SK-MEL-5 (cell line): Measurements from ENCODE around the gene GINS1. TPM values are rescaled to one million over a fixed set of nuclear protein-coding genes. Genes with fewer than 3 reads are reported as not detected.
A peak's percentile ranks its signal among the peaks of the same experiment; 100 is the strongest.
"Not testable (repeated sequence)": the region's sequence is repeated elsewhere in the genome, so short reads cannot be mapped to it uniquely, and the experiment has no call there.

Experiments used
- DNase-seq: peaks from one replicate; pipeline ENCODE4 v3.0.0-alpha.2; 2016; ENCODE audit warnings: low read depth, low spot score
- in situ Hi-C: cut with HindIII; loops from 2 replicates; pipeline ENCODE4 v1.10.0; 2016; ENCODE audit warnings: low sequenced_read_pairs, high pct_unique_total_duplicates, low pct_unique_long_range_greater_than_20kb
- total RNA-seq: library from RNA; depleted of rRNA; stranded (reverse); fragments of >200 nt; shearing (Covaris generic); gene quantifications from 2 replicates; pipeline ENCODE4 v1.2.3, GENCODE V29; 2014

Gene GINS1
- total RNA-seq, 1 experiment from 2014 or later = 14.8 TPM

GRCh38 chr20:25464501-25465242, 57.2 kb downstream of the GINS1 start:
- in situ Hi-C loops = no loop called here
- no peak for DNase-seq

- in situ Hi-C loops = no loop called here
- no peak for DNase-seq
Observed at GRCh38 chr20:25465243-25466135, 58.0 kb downstream of the GINS1 start.

- in situ Hi-C loops = no loop called here
- no peak for DNase-seq
Observed at GRCh38 chr20:25466846-25467245, 59.4 kb downstream of the GINS1 start.

GRCh38 chr20:25467441-25467840, 60.0 kb downstream of the GINS1 start:
- in situ Hi-C loops = no loop called here

GRCh38 chr20:25468126-25469075, 60.9 kb downstream of the GINS1 start:
- DNase-seq = no peak
- in situ Hi-C loops = no loop called here

More at GRCh38 chr20:25467441-25467840, 60.0 kb downstream of the GINS1 start:
- DNase-seq = peak; percentile 11

- in situ Hi-C loops = no loop called here
- no peak for DNase-seq
Observed at GRCh38 chr20:25469558-25469957, 62.1 kb downstream of the GINS1 start.

- in situ Hi-C loops = no loop called here
- DNase-seq = peak; percentile 30
Observed at GRCh38 chr20:25470045-25470444, 62.6 kb downstream of the GINS1 start.

- in situ Hi-C loops = no loop called here
- DNase-seq = no peak
Observed at GRCh38 chr20:25471020-25471419, 63.5 kb downstream of the GINS1 start.

- in situ Hi-C loops, DNase-seq: not testable (repeated sequence)
Observed at GRCh38 chr20:25473297-25473696, 65.8 kb downstream of the GINS1 start.

- in situ Hi-C loops = no loop called here
- no peak for DNase-seq
Observed at GRCh38 chr20:25476106-25477013, 68.9 kb downstream of the GINS1 start.

GRCh38 chr20:25477014-25477882, 69.8 kb downstream of the GINS1 start:
- DNase-seq = no peak
- in situ Hi-C loops = no loop called here

GRCh38 chr20:25478889-25479568, 71.6 kb downstream of the GINS1 start:
- in situ Hi-C loops = no loop called here
- no peak for DNase-seq

- in situ Hi-C loops = no loop called here
- DNase-seq = no peak
Observed at GRCh38 chr20:25479638-25480037, 72.2 kb downstream of the GINS1 start.

GRCh38 chr20:25480156-25480555, 72.7 kb downstream of the GINS1 start:
- DNase-seq = no peak
- in situ Hi-C loops = no loop called here

GRCh38 chr20:25480797-25481196, 73.3 kb downstream of the GINS1 start:
- no peak for DNase-seq
- in situ Hi-C loops = no loop called here
